ENCODE measurements around the gene NLGN4Y.
"Not testable (repeated sequence)": the region's sequence is repeated elsewhere in the genome, so short reads cannot be mapped to it uniquely, and the experiment has no call there.

- not testable (repeated sequence) for TF ChIP-seq CTCF, EZH2 (IDR thresholded peaks at IDR 0.05)
Observed at GRCh38 chrY:14861033-14861432, 336.7 kb downstream of the NLGN4Y start.

Measured in neural progenitor cell (in vitro differentiated cells).